GM18520 (cell line): ENCODE data around the gene KRTAP10-7.
"Not testable (repeated sequence)": the region's sequence is repeated elsewhere in the genome, so short reads cannot be mapped to it uniquely, and the experiment has no call there.

ENCODE experiments used
- ATAC-seq: cut with Tn5 transposase; IDR thresholded peaks from one replicate; pipeline ENCODE4 v1.9.1; 2021; ENCODE audit not compliant: unreplicated experiment

KRTAP10-7 gene

GRCh38 chr21:44589586-44590305 lies 10.7 kb upstream of the KRTAP10-7 start:
- no peak for ATAC-seq

- ATAC-seq, result no peak
Measured at GRCh38 chr21:44590311-44590721, 10.1 kb upstream of the KRTAP10-7 start.

GRCh38 chr21:44590897-44591800 lies 9.2 kb upstream of the KRTAP10-7 start:
- not testable (repeated sequence) for ATAC-seq

- ATAC-seq, result not testable (repeated sequence)
Measured at GRCh38 chr21:44591801-44592130, 8.6 kb upstream of the KRTAP10-7 start.

- no peak for ATAC-seq
Measured at GRCh38 chr21:44592446-44593311, 7.7 kb upstream of the KRTAP10-7 start, which contains the start of gene KRTAP10-6. Gene KRTAP10-6 (minus strand): TSS chr21:44592505. CDS start chr21:44592484, 21 bp downstream.

- ATAC-seq, result no peak
Measured at GRCh38 chr21:44593598-44594405, 6.6 kb upstream of the KRTAP10-7 start.

DNA sequence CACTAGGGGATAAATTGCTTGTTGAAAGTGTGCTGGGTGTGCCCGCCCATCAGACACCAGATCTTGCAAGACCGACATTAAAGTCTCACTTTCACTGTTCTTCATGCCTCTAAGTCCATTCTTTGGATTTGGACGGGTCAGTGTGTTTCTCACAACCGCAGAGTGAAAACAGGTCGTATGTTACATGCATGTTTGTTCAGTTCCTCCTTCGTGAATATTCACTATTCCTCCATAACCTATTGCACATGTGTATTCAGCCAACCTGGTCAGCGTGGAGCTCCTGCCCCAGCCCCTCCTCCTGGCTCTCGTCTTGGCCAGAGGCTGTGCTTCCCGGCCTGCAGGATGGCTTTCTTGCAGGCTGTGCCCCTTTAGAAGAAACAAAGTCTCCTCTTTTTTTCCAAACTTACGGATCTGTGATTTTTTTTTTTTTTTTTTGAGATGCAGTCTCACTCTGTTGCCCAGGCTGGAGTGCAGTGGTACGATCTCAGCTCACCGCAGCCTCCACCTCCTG lies 5.9 kb upstream of the KRTAP10-7 start:
- no peak for ATAC-seq

DNA sequence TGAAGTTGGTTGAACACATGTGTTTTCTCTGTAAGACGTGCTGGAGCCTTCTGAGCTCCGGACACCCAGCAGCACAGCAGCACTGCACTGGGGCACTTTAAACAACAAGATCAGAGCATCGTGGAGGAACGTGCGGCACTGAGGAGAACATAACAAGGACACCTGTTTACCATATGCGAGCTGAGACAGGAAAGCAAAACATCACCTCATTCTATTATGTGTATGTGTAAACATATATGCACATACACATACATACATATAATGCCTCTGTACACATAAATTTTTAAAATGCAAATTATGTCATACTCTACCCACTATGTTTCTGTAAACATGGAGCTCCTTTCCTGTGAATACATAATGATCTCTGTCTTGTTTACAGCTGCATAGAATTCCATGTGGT lies 4.9 kb upstream of the KRTAP10-7 start:
- ATAC-seq, result no peak

- ATAC-seq, result no peak
Measured at GRCh38 chr21:44596068-44596725, 4.2 kb upstream of the KRTAP10-7 start.

DNA sequence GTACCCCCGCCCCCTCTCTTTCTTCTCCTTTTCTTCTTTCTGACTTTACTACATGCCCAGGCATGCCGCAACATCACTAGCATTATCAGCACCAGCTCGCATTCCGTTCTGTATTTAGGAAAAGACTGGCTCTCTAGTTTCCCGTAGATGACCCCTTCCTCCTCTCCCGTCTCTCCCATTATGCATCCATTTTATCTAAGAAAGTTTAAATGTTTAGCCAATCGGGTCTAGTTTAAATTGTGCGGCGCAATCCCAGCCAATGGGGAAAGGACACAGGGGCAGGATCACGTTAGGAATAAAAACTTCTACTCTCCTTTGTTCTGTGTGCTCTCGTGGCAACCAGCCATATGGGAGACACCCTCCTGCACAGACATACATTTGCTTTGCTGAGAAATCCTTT lies 2.3 kb upstream of the KRTAP10-7 start:
- ATAC-seq, result no peak

GRCh38 chr21:44599264-44600029 lies 950 bp upstream of the KRTAP10-7 start:
- no peak for ATAC-seq

GRCh38 chr21:44601091-44601490 lies 694 bp downstream of the KRTAP10-7 start:
- not testable (repeated sequence) for ATAC-seq

GRCh38 chr21:44601596-44602462 lies 1.4 kb downstream of the KRTAP10-7 start:
- ATAC-seq, result no peak

DNA sequence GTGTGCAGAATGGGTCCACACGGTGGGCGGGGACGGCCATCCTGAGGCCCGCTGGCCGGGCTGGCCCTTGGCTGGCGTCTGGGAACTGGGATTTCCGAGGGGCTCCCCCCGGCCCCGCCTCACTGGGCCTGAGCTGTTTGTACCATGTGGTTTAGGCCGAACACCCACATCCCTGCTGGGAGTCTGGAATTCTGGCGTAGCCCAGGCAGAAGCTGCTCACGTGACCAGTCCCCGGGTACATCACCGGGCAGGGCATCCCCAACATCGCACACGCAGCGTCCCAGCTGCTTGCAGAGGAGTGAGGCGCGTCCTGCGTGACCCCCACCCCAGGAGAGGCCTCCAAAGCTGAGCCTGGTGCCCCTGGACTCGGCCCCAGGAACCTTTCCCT lies 2.1 kb downstream of the KRTAP10-7 start:
- ATAC-seq, result no peak

DNA sequence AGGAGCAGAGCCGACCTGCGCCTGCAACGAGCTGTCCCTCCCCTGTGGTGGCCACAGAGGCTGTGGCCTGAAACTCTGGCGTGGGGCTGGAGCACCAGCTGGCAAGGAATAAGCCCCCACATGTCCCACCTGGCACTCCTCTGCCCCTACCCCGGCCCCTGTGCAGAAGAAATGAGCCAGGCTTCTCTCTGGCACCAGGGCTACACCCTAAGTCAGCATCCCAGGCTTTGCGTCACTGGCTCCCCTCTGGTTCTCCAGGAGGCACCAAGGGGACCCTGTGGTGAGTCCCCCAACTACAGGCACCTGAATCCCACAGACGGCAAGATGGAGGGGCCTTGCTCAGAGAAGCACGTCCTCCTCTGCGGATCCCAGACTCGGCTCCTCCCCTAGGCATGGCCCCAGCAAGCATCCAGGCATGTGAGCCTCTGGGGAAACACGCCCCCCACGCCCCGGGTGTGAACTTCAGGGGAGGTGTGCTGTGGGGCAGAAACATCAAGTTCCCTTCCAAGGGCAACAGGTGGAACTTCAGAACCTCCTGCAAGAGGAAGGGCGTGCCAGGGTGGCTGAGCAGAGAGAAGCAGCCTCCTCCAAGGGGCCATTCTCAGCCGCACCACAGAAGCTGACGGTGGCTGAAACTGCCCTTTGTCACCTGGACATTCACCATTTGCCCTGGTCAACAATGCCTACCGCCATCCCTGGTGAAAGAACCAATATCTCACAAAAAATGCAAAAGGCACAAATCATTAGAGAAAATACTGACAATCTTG lies 2.9 kb downstream of the KRTAP10-7 start:
- ATAC-seq, result no peak

GRCh38 chr21:44603911-44604310 lies 3.5 kb downstream of the KRTAP10-7 start:
- ATAC-seq, result no peak

DNA sequence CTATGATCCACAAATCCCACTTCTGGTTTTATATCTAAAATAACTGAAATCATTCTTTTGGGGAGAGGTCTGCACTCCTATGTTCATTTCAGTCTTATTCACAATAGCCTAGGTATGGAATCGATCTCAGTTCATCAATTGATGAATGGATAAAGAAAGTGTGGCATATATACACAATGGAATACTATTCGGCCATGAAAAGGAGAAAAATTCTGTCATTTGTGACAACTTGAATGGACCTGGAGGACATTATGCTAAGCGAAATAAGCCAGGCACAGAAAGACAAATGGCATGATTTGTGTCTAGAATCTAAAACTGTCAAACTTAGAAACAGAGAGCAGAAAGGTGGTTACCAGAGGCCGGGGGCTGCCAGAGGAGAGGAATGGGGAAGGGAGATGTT lies 6.1 kb downstream of the KRTAP10-7 start:
- ATAC-seq, result no peak
